CD1c-positive myeloid dendritic cell (primary cell): Measurements from ENCODE around the gene VWA5B2.

Source experiments
- DNase-seq: peaks from one replicate; pipeline ENCODE4 v3.0.0-alpha.2; 2016; ENCODE audit errors: extremely low spot score

VWA5B2 gene

GRCh38 chr3:184275961-184276910 lies 46.9 kb downstream of the VWA5B2 start, which contains the start of gene ECE2:
ECE2 (plus strand) TSS chr3:184276022; CDS start chr3:184276154, 132 bp downstream.
- no peak for DNase-seq

GRCh38 chr3:184277366-184277765 lies 48.0 kb downstream of the VWA5B2 start:
- DNase-seq: no peak

GRCh38 chr3:184282941-184283340 lies 53.6 kb downstream of the VWA5B2 start:
- no peak for DNase-seq

GRCh38 chr3:184283681-184284080 lies 54.3 kb downstream of the VWA5B2 start:
- no peak for DNase-seq

- DNase-seq: no peak
These were observed 55.3 kb downstream of the VWA5B2 start for GRCh38 chr3:184284696-184285095.

GRCh38 chr3:184289426-184289938 lies 60.1 kb downstream of the VWA5B2 start:
- peak; percentile 54 for DNase-seq

GRCh38 chr3:184290331-184290730 lies 60.9 kb downstream of the VWA5B2 start:
- no peak for DNase-seq

- no peak for DNase-seq
These were observed 61.8 kb downstream of the VWA5B2 start for GRCh38 chr3:184291044-184291737.
